ENCODE measurements around the gene ZNF236. TPM values are rescaled to one million over a fixed set of nuclear protein-coding genes. Genes with fewer than 3 reads are reported as not detected.

Gene ZNF236
- total RNA-seq, 2 donors from 2014 or later, result 19.3 to 20.1 TPM

GRCh38 chr18:76894566-76895346 is 72.4 kb downstream of the ZNF236 start:
- peaks cover 94% of the 10 kb centered on the region for H3K36me3 Mint-ChIP-seq (ENCODE audit: low read depth)
- no peaks in the 10 kb centered on the region for H3K9me3 Mint-ChIP-seq

GRCh38 chr18:76895498-76895897 is 73.1 kb downstream of the ZNF236 start:
- no peaks in the 10 kb centered on the region for H3K4me1 Mint-ChIP-seq
- peaks cover 94% of the 10 kb centered on the region for H3K36me3 Mint-ChIP-seq (ENCODE audit: low read depth)
- no peaks in the 10 kb centered on the region for H3K9me3 Mint-ChIP-seq
- no peak overlapping the region for H3K4me3 Mint-ChIP-seq
- no peaks in the 10 kb centered on the region for H3K27me3 Mint-ChIP-seq
- ATAC-seq (replicated peaks), result no peak
- no peak overlapping the region for H3K27ac Mint-ChIP-seq

More at GRCh38 chr18:76894566-76895346, 72.4 kb downstream of the ZNF236 start:
- Mint-ChIP-seq H3K4me1 (no peaks in the 10 kb centered on the region), H3K27ac (no peak overlapping the region), H3K4me3 (no peak overlapping the region), H3K27me3 (no peaks in the 10 kb centered on the region)
- no peak for ATAC-seq (replicated peaks)

GRCh38 chr18:76896677-76897076 is 74.3 kb downstream of the ZNF236 start:
- Mint-ChIP-seq H3K4me3 (no peak overlapping the region), H3K36me3 (ENCODE audit: low read depth) (peaks cover 93% of the 10 kb centered on the region), H3K27me3 (no peaks in the 10 kb centered on the region), H3K9me3 (no peaks in the 10 kb centered on the region), H3K4me1 (no peaks in the 10 kb centered on the region), H3K27ac (no peak overlapping the region)
- ATAC-seq (replicated peaks), result no peak

- peaks cover 93% of the 10 kb centered on the region for H3K36me3 Mint-ChIP-seq (ENCODE audit: low read depth)
- H3K4me1 Mint-ChIP-seq, result no peaks in the 10 kb centered on the region
- no peaks in the 10 kb centered on the region for H3K27me3 Mint-ChIP-seq
- H3K27ac Mint-ChIP-seq, result no peak overlapping the region
- no peak overlapping the region for H3K4me3 Mint-ChIP-seq
- no peak for ATAC-seq (replicated peaks)
- no peaks in the 10 kb centered on the region for H3K9me3 Mint-ChIP-seq
These were observed 74.9 kb downstream of the ZNF236 start for GRCh38 chr18:76897257-76897656.

GRCh38 chr18:76903386-76903785 is 81.0 kb downstream of the ZNF236 start:
- no peak for ATAC-seq (replicated peaks)
- Mint-ChIP-seq H3K27me3 (no peaks in the 10 kb centered on the region), H3K4me1 (no peaks in the 10 kb centered on the region), H3K36me3 (ENCODE audit: low read depth) (peaks cover 97% of the 10 kb centered on the region), H3K27ac (peak overlapping the region; percentile 2), H3K4me3 (no peak overlapping the region), H3K9me3 (no peaks in the 10 kb centered on the region)

GRCh38 chr18:76905821-76906220 is 83.5 kb downstream of the ZNF236 start:
- Mint-ChIP-seq H3K9me3 (no peaks in the 10 kb centered on the region), H3K4me1 (no peaks in the 10 kb centered on the region), H3K36me3 (ENCODE audit: low read depth) (peaks cover 98% of the 10 kb centered on the region), H3K27ac (no peak overlapping the region), H3K4me3 (no peak overlapping the region), H3K27me3 (no peaks in the 10 kb centered on the region)
- no peak for ATAC-seq (replicated peaks)

- H3K36me3 Mint-ChIP-seq (ENCODE audit: low read depth), result peaks cover 96% of the 10 kb centered on the region
- ATAC-seq (replicated peaks), result no peak
These were observed 85.9 kb downstream of the ZNF236 start for GRCh38 chr18:76908277-76908676.

GRCh38 chr18:76909439-76909838 is 87.1 kb downstream of the ZNF236 start:
- Mint-ChIP-seq H3K4me3 (no peak overlapping the region), H3K4me1 (no peaks in the 10 kb centered on the region), H3K27ac (no peak overlapping the region), H3K36me3 (ENCODE audit: low read depth) (peaks cover 96% of the 10 kb centered on the region), H3K27me3 (no peaks in the 10 kb centered on the region), H3K9me3 (no peaks in the 10 kb centered on the region)
- no peak for ATAC-seq (replicated peaks)

More at GRCh38 chr18:76908277-76908676, 85.9 kb downstream of the ZNF236 start:
- Mint-ChIP-seq H3K27ac (no peak overlapping the region), H3K9me3 (no peaks in the 10 kb centered on the region), H3K4me3 (no peak overlapping the region), H3K4me1 (no peaks in the 10 kb centered on the region), H3K27me3 (no peaks in the 10 kb centered on the region)

- Mint-ChIP-seq H3K4me3 (no peak overlapping the region), H3K27ac (peak overlapping the region; percentile 24), H3K36me3 (ENCODE audit: low read depth) (peaks cover 97% of the 10 kb centered on the region), H3K9me3 (no peaks in the 10 kb centered on the region), H3K27me3 (no peaks in the 10 kb centered on the region), H3K4me1 (no peaks in the 10 kb centered on the region)
- no peak for ATAC-seq (replicated peaks)
These were observed 89.1 kb downstream of the ZNF236 start for GRCh38 chr18:76911440-76911839.

- ATAC-seq (replicated peaks), result no peak
- Mint-ChIP-seq H3K27ac (no peak overlapping the region), H3K4me1 (no peaks in the 10 kb centered on the region), H3K36me3 (ENCODE audit: low read depth) (peaks cover 97% of the 10 kb centered on the region), H3K9me3 (no peaks in the 10 kb centered on the region), H3K27me3 (no peaks in the 10 kb centered on the region), H3K4me3 (no peak overlapping the region)
These were observed 91.2 kb downstream of the ZNF236 start for GRCh38 chr18:76913583-76913982.

GRCh38 chr18:76914314-76914713 is 92.0 kb downstream of the ZNF236 start:
- Mint-ChIP-seq H3K27me3 (no peaks in the 10 kb centered on the region), H3K9me3 (no peaks in the 10 kb centered on the region), H3K4me1 (no peaks in the 10 kb centered on the region), H3K36me3 (ENCODE audit: low read depth) (peaks cover 97% of the 10 kb centered on the region), H3K4me3 (no peak overlapping the region), H3K27ac (no peak overlapping the region)
- ATAC-seq (replicated peaks), result no peak

GRCh38 chr18:76914796-76915195 is 92.4 kb downstream of the ZNF236 start:
- H3K27me3 Mint-ChIP-seq, result no peaks in the 10 kb centered on the region
- no peaks in the 10 kb centered on the region for H3K9me3 Mint-ChIP-seq
- no peak overlapping the region for H3K4me3 Mint-ChIP-seq
- H3K4me1 Mint-ChIP-seq, result no peaks in the 10 kb centered on the region
- ATAC-seq (replicated peaks), result no peak
- no peak overlapping the region for H3K27ac Mint-ChIP-seq
- H3K36me3 Mint-ChIP-seq (ENCODE audit: low read depth), result peaks cover 97% of the 10 kb centered on the region

GRCh38 chr18:76915456-76915855 is 93.1 kb downstream of the ZNF236 start:
- Mint-ChIP-seq H3K9me3 (no peaks in the 10 kb centered on the region), H3K4me1 (no peaks in the 10 kb centered on the region), H3K27me3 (no peaks in the 10 kb centered on the region), H3K4me3 (no peak overlapping the region), H3K36me3 (ENCODE audit: low read depth) (peaks cover 97% of the 10 kb centered on the region), H3K27ac (no peak overlapping the region)
- ATAC-seq (replicated peaks), result no peak

GRCh38 chr18:76920974-76921373 is 98.6 kb downstream of the ZNF236 start:
- H3K36me3 Mint-ChIP-seq (ENCODE audit: low read depth), result peaks cover 99% of the 10 kb centered on the region
- H3K4me3 Mint-ChIP-seq, result no peak overlapping the region
- peak overlapping the region; percentile 15 for H3K27ac Mint-ChIP-seq

GRCh38 chr18:76922107-76922506 is 99.8 kb downstream of the ZNF236 start:
- no peaks in the 10 kb centered on the region for H3K27me3 Mint-ChIP-seq
- peaks cover 11% of the 10 kb centered on the region for H3K4me1 Mint-ChIP-seq
- peak; percentile 90 for ATAC-seq (replicated peaks)
- H3K4me3 Mint-ChIP-seq, result no peak overlapping the region
- H3K9me3 Mint-ChIP-seq, result no peaks in the 10 kb centered on the region
- H3K36me3 Mint-ChIP-seq (ENCODE audit: low read depth), result peaks cover 99% of the 10 kb centered on the region
- peak overlapping the region; percentile 15 for H3K27ac Mint-ChIP-seq

More at GRCh38 chr18:76920974-76921373, 98.6 kb downstream of the ZNF236 start:
- Mint-ChIP-seq H3K4me1 (peaks cover 11% of the 10 kb centered on the region), H3K27me3 (no peaks in the 10 kb centered on the region), H3K9me3 (no peaks in the 10 kb centered on the region)
- no peak for ATAC-seq (replicated peaks)

Data from activated T-helper 17 cell treated with anti-CD3 and anti-CD28 coated beads, Interleukin-2, amount 50 U/mL, for 72 hours (primary cell).